T47D (cell line): Measurements from ENCODE around the gene DPP8.
"Not testable (repeated sequence)": the region's sequence is repeated elsewhere in the genome, so short reads cannot be mapped to it uniquely, and the experiment has no call there.

Source experiments
- DNase-seq, 2 experiments: peaks; one replicate each; pipeline versions ENCODE4 v3.0.0 to v3.0.0-alpha.2; 2011 to 2012; ENCODE audit warnings: low read depth in 1 of 2, low spot score in 1 of 2
- JUND ChIP-seq: IDR thresholded peaks from 2 replicates; pipeline ENCODE4 v1.6.1; 2012; ENCODE audit warnings: low read depth
- in situ Hi-C: cut with HindIII; loops from 2 replicates; pipeline ENCODE4 v1.10.0; 2016; ENCODE audit warnings: low sequenced_read_pairs, low pct_unique_long_range_greater_than_20kb

The DPP8 gene

DNA sequence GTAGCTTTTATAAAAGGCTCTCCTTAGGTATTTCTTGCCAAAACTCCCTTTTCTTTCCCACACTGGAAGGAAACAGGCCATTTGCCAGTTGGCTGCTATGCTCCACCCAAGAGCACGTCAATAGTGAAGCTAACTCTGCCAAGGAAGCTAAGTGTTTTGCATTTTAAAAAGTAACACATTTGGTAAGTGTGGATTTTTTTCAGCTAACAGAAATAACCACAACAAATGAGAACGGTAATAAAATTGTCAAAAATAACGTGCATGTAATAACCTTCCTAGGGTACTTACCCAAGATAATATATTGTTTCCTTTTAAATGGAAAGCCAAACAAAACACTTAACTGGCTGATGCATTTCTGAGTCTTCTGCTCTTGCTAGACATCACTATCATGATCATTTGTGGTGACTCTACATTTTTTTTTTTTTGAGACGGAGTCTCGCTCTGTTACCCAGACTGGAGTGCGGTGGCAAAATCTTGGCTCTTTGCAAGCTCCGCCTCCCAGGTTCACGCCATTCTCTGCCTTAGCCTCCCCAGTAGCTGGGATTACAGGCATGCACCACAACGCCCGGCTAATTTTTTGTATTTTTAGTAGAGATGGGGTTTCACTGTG lies 4.6 kb downstream of the DPP8 start:
- in situ Hi-C loops: no loop called here
- DNase-seq: no peak
- TF ChIP-seq JUND: no peak

GRCh38 chr15:65512189-65512588 lies 5.3 kb downstream of the DPP8 start:
- no peak for TF ChIP-seq JUND
- no peak for DNase-seq
- in situ Hi-C loops: no loop called here

DNA sequence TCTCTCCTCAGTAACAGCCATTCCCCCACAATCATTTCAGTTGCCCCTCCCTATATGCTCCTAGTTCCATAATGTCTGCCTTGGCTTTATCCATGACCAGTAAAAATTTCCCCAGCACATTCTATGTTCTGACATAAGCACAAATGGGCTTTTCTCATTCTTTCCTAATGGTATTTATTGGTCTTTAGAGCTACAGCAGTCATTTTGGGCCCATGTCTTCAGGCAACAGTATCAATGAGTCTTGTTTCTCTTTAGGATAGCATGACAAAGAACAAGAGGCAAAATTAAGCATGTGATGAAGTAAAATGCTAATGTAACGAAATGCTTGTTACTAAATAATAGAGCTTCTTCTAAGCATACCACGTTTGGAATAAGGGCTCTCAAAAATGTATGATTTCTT lies 8.2 kb downstream of the DPP8 start:
- no peak for DNase-seq
- in situ Hi-C loops: no loop called here

GRCh38 chr15:65494076-65494475 lies 23.4 kb downstream of the DPP8 start:
- no peak for DNase-seq
- in situ Hi-C loops: no loop called here

More for the DNA sequence above, 8.2 kb downstream of the DPP8 start:
- no peak for TF ChIP-seq JUND

GRCh38 chr15:65484876-65485275 lies 32.6 kb downstream of the DPP8 start:
- in situ Hi-C loops: no loop called here
- no peak for DNase-seq
- TF ChIP-seq JUND: no peak

More at GRCh38 chr15:65494076-65494475, 23.4 kb downstream of the DPP8 start:
- TF ChIP-seq JUND: no peak

- TF ChIP-seq JUND: no peak
- in situ Hi-C loops: no loop called here
- DNase-seq: no peak
Measured at GRCh38 chr15:65476903-65477302, 40.6 kb downstream of the DPP8 start.

DNA sequence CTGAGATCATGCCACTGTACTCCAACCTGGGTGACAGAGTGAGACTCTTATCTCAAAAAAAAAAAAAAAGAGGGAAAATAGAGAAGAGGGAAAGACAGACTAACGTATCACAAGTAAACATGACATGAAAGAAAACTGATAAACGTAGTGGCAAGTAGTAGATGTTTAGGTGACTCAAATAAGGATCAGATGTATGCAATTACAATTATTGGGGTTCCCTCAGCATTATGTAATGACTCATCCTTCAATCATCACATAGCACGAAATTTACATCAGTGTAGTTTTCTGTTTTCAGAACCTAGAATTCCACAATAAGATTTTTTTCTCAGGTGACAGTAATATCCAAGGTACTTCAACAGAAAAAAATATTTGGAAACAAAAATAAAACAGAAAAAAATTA lies 46.6 kb downstream of the DPP8 start:
- TF ChIP-seq JUND: no peak
- DNase-seq: no peak
- in situ Hi-C loops: no loop called here

DNA sequence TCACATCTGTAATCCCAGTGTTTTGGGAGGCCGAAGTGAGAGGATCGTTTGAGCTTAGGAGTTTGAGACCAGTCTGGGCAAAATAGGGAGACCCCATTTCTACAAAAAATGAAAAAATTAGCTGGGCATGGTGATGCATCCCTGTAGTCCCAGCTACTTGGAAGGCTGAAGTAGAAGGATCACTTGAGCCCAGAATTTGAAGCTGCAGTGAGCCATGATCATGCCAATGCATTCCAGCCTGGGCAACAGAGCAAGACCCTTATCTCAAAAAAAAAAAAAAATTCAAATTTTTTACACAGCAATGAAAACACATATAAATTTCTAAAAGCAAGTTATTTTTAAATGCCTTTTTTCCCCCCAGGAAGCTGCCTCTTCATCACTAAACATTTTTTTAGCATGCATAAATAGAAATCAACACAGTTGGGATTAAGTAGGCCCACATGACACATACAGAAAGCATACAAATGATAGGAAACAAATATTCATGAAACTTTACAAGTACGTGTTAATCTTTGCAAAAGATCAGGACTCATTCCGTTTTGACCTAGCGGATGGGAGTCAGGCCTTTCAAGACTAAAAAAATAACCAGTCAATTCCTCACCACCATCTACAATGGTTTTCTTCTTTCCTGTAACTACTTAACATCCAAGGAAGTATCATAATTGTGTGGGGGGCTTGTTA lies 49.1 kb downstream of the DPP8 start:
- TF ChIP-seq JUND: no peak
- in situ Hi-C loops: no loop called here
- no peak for DNase-seq

DNA sequence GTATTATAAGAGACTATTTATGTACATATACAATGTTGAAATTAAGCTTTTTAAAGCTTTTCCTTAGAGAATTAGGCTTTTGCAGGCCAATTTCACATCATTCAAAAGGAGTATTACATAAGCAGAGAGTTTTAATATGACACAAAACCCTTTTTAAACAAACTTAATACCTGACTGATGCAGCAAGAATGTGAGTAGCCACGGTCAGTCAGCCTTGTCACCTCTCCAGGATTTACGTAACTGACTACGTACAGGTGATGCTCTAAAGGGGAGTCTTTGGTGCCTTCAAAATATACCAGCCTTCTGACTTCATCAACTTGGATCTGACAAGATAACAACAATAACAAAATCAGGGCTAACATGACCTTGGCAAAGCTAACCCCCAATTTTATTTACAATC lies 50.6 kb downstream of the DPP8 start:
- in situ Hi-C loops: no loop called here
- DNase-seq: no peak
- TF ChIP-seq JUND: no peak

DNA sequence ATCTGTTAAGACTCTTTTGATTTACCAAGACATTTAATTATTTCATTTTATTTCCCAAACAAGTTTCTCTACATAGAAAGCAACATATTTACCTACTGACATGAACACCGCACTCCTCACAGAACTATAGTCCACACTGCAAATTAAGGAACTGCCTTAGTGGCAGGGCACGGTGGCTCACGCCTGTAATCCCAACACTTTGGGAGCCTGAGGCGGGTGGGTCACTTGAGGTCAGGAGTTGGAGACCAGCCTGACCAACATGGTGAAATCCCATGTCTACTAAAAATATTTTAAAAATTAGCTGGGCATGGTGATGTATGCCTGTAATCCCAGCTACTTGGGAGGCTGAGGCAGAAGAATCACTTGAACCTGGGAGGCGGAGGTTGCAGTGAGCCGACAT lies 54.4 kb downstream of the DPP8 start:
- in situ Hi-C loops, DNase-seq: not testable (repeated sequence)

GRCh38 chr15:65460741-65461347 lies 56.6 kb downstream of the DPP8 start:
- TF ChIP-seq JUND: no peak
- in situ Hi-C loops: no loop called here
- DNase-seq: no peak

DNA sequence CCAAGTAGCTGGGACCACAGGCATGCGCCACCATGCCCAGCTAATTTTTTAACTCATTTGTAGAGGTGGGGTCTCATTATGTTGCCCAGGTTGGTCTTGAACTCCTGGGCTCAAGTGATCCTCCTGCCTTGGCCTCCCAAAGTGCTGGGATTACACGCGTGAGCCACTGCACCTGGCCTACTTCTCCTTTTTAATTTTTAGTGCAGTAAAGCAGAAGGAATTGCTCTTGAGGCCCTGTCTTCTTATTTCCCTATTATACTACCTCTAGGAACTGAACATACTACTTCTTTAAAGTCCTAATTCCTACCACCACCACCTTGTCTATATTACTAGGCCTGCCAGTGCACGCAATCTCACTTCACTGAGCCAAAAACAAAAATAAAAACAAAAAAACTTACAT lies 62.2 kb downstream of the DPP8 start:
- DNase-seq: not testable (repeated sequence)

GRCh38 chr15:65451989-65452388 lies 65.5 kb downstream of the DPP8 start:
- TF ChIP-seq JUND: no peak
- DNase-seq: no peak
- in situ Hi-C loops: no loop called here

More for the DNA sequence above, 62.2 kb downstream of the DPP8 start:
- in situ Hi-C loops: not testable (repeated sequence)

GRCh38 chr15:65450556-65450955 lies 66.9 kb downstream of the DPP8 start:
- in situ Hi-C loops: no loop called here
- no peak for DNase-seq
- TF ChIP-seq JUND: no peak
